Ovary (tissue), 9 donors: Measurements from ENCODE around the gene OAS2. TPM values are rescaled to one million over a fixed set of nuclear protein-coding genes. Genes with fewer than 3 reads are reported as not detected.

Experiments
- DNase-seq, 5 donors: peaks; one replicate each; pipeline ENCODE4 v3.0.0-alpha.2; 2019 to 2020
- H3K27ac ChIP-seq, 2 donors: fragments of 200-600 bp; one replicate each; pipeline versions ENCODE4 v1.5.1 to v1.8.0; 2019 to 2022
- H3K27me3 ChIP-seq: fragments of 200-600 bp; one replicate; pipeline ENCODE4 v1.8.0; 2022
- H3K36me3 ChIP-seq: fragments of 200-600 bp; sonication (generic); one replicate; pipeline ENCODE4 v1.5.1; 2019
- H3K4me1 ChIP-seq: one replicate; pipeline ENCODE4 v1.8.1; 2013; ENCODE audit warnings: mild to moderate bottlenecking, moderate library complexity; ENCODE audit not compliant: insufficient read depth
- H3K4me3 ChIP-seq: fragments of 200-600 bp; sonication (generic); one replicate; pipeline ENCODE4 v1.5.1; 2017
- H3K9me3 ChIP-seq, 2 donors: fragments of 200-600 bp in 1 of 2; sonication (generic) in 1 of 2; one replicate each; pipeline versions ENCODE4 v1.5.1 to v1.8.1; 2013 to 2019; ENCODE audit warnings: mild to moderate bottlenecking in 1 of 2, moderate library complexity in 1 of 2
- CTCF ChIP-seq, 3 donors: fragments of 450-650 bp in 2 of 3; fragments of 200-600 bp in 1 of 3; IDR thresholded peaks; one replicate each; pipeline versions ENCODE4 v1.5.1 to v1.8.0; 2016 to 2022; ENCODE audit warnings: antibody characterized with exemption in 3 of 3, mild to moderate bottlenecking in 1 of 3
- EP300 ChIP-seq: sonication (generic); formaldehyde crosslinking; IDR thresholded peaks from one replicate; pipeline ENCODE4 v1.6.1; 2017; ENCODE audit warnings: antibody characterized with exemption
- POLR2A ChIP-seq: fragments of 450-650 bp; IDR thresholded peaks from one replicate; pipeline ENCODE4 v1.6.1; 2017; ENCODE audit warnings: antibody characterized with exemption, mild to moderate bottlenecking, moderate library complexity
- WGBS, 3 donors: extraction: QIAGEN DNeasy Blood & Tissue Kit in 1 of 3; methylation state at CpG; one replicate each; pipeline versions ENCODE4 v1.1.5 to v1.1.7; 2013 to 2017; 5-methylcytosine and 5-hydroxymethylcytosine counted together
- intact Hi-C, 4 donors: fragments of 100-400 bp; cut with DNase I; formaldehyde crosslinking; loops; one replicate each; pipeline versions ENCODE4 v1.11.0 to v1.15.1; 2022 to 2023
- polyA plus RNA-seq, 2 donors: library from polyadenylated mRNA; stranded (reverse); fragments of 200-250 nt in 1 of 2; fragments of 350-450 nt in 1 of 2; fragmentation: Illumina TruSeq in 1 of 2; extraction: RNeasy Lipid Tissue Mini Kit (QIAGEN cat#74804) in 1 of 2; gene quantifications; one replicate each; pipeline ENCODE4 v1.2.3, GENCODE V29; 2013 to 2014
- total RNA-seq, 7 donors: library from RNA; depleted of rRNA in 2 of 7; stranded (reverse); fragments of >200 nt in 2 of 7; fragmentation: NEBNext Ultra II Directional in 3 of 7; extraction: Animal tissue kit (Norgen Biotek cat#: 25700) in 3 of 7; gene quantifications; one replicate each; pipeline versions ENCODE4 v1.1.0 to v1.2.4, GENCODE V29; 2016 to 2023
- donor health status: DM: no; HTN: no; CAD: no; lungs with moderate emphysema.
- donor health status: DM: no; HTN: no; CAD: no.
- donor health status: Bipolar disorder and iron deficiency.
- donor health status: DM: yes; HTN: yes; CAD: no.
- donor health status: DM: no; HTN: no; CAD: no.
- donor health status: DM: yes; HTN: yes; CAD: no.

The OAS2 gene
- total and polyA plus RNA-seq, 9 donors = 1.4 to 57.0 (median 3.6) TPM

DNA sequence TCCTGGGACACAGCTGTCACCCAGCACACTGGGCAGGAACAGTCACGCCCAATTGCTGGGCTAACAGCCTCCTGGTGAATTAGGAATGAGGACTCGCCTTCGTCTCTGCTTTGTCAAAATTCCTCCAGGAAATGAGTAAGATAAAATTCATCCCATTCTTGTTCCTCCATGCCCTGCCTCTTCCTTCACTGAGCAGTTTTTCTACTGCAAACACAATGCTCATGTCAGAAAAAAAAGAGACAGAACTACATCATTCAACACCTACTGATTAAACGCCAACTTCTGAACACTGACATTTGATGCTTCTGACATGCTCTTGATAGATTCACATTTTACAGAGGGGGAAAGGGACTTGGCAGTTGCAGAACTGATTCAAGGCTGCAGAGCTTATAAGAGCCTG is 40.7 kb downstream of the OAS2 start:
- Histone ChIP-seq H3K9me3 (no peaks in the 10 kb centered on the region), H3K4me1 (no peaks in the 10 kb centered on the region), H3K4me3 (no peak overlapping the region), H3K27me3 (no peaks in the 10 kb centered on the region), H3K27ac (no peak overlapping the region), H3K36me3 (no peaks in the 10 kb centered on the region)
- intact Hi-C loops = no loop called here
- DNase-seq = no peak
- 36 to 47% (median 41%) methylated on average over 4 of the region's 4 CpGs for WGBS, 3 donors
- no peak for TF ChIP-seq CTCF (IDR thresholded peaks at IDR 0.05)
- no peak for TF ChIP-seq POLR2A
- TF ChIP-seq EP300 = no peak

GRCh38 chr12:113021500-113021899 is 43.2 kb downstream of the OAS2 start:
- no peak for DNase-seq
- 77 to 94% (median 87%) methylated on average over 1 of the region's 1 CpG for WGBS, 3 donors
- TF ChIP-seq EP300 (no peak), CTCF (IDR thresholded peaks at IDR 0.05) (no peak)
- H3K27me3 ChIP-seq = no peaks in the 10 kb centered on the region
- intact Hi-C loops = loop anchor here in 1 of 4 donors (10.0 kb wide), 1 partner anchor 127 kb away; no protein-coding TSS in a partner anchor
- H3K4me3 ChIP-seq = no peak overlapping the region
- no peaks in the 10 kb centered on the region for H3K9me3 ChIP-seq
- H3K4me1 ChIP-seq = no peaks in the 10 kb centered on the region
- no peaks in the 10 kb centered on the region for H3K36me3 ChIP-seq
- H3K27ac ChIP-seq = no peak overlapping the region

- no peak for DNase-seq
- Histone ChIP-seq H3K9me3 (no peaks in the 10 kb centered on the region), H3K4me3 (no peak overlapping the region), H3K4me1 (no peaks in the 10 kb centered on the region), H3K27ac (no peak overlapping the region), H3K27me3 (no peaks in the 10 kb centered on the region), H3K36me3 (no peaks in the 10 kb centered on the region)
- 72 to 82% (median 81%) methylated on average over 3 of the region's 3 CpGs for WGBS, 3 donors
- intact Hi-C loops = loop anchor here in 1 of 4 donors (10.0 kb wide), 1 partner anchor 128 kb away; no protein-coding TSS in a partner anchor
- TF ChIP-seq POLR2A (no peak), CTCF (IDR thresholded peaks at IDR 0.05) (no peak), EP300 (no peak)
Measured at GRCh38 chr12:113022563-113023297, 44.4 kb downstream of the OAS2 start.

DNA sequence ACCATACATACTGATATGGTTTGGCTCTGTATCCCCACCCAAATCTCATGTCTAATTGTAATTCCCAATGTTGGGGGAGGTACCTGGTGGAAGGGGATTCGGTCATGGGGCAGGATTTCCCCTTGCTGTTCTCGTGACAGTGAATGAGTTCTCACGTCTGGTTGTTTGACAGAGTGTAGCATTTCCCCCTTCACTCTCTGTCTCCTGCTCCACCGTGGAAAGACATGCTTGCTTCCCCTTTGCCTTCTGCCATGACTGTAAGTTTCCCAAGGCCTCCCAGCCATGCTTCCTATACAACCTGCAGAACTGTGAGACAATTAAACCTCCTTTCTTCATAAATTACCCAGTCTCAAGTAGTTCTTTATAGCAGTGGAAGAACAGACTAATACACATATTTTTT is 49.4 kb downstream of the OAS2 start:
- no peak for TF ChIP-seq EP300
- no peak for TF ChIP-seq CTCF (IDR thresholded peaks at IDR 0.05)
- TF ChIP-seq POLR2A = no peak
- no peaks in the 10 kb centered on the region for H3K27me3 ChIP-seq
- H3K9me3 ChIP-seq = no peaks in the 10 kb centered on the region
- no peak for DNase-seq
- WGBS, 3 donors = 64 to 78% (median 65%) methylated on average over 4 of the region's 4 CpGs
- intact Hi-C loops = loop anchor here in 1 of 4 donors (10.0 kb wide), 1 partner anchor 133 kb away; no protein-coding TSS in a partner anchor
- H3K4me1 ChIP-seq = peaks cover 2% of the 10 kb centered on the region
- H3K4me3 ChIP-seq = no peak overlapping the region
- H3K27ac ChIP-seq = no peak overlapping the region
- no peaks in the 10 kb centered on the region for H3K36me3 ChIP-seq
